ENCODE results near the gene HRCT1.
A peak's percentile ranks its signal among the peaks of the same experiment; 100 is the strongest.

DNA sequence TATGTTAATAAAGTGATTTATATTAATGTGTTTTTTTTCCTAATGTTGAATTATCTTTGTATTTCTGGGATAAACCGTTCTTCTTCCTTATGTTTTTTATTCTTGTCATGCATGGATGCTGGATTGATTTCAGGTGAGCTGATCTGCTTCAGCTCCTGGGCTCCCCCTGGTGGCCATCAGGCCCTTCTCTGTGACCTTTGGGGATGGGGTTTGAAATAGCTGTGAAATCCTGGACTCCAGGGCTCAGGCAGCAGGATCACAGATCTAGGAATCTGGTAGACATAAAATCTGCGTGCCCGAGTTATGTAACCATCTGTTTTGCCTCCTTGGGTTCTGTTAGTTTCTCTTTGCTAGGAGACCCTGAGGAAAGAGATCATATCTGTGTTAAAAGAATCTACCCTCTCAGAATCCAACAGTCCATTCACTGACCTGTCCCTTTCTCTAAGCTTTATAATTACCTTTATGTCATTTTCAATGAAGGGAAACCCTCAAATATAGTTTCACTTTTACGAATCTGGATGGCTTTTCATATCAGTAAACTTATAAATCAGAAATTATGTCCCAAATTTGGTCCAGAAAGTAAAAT is 23.6 kb upstream of the HRCT1 start:
- TF ChIP-seq, protein P1, sequence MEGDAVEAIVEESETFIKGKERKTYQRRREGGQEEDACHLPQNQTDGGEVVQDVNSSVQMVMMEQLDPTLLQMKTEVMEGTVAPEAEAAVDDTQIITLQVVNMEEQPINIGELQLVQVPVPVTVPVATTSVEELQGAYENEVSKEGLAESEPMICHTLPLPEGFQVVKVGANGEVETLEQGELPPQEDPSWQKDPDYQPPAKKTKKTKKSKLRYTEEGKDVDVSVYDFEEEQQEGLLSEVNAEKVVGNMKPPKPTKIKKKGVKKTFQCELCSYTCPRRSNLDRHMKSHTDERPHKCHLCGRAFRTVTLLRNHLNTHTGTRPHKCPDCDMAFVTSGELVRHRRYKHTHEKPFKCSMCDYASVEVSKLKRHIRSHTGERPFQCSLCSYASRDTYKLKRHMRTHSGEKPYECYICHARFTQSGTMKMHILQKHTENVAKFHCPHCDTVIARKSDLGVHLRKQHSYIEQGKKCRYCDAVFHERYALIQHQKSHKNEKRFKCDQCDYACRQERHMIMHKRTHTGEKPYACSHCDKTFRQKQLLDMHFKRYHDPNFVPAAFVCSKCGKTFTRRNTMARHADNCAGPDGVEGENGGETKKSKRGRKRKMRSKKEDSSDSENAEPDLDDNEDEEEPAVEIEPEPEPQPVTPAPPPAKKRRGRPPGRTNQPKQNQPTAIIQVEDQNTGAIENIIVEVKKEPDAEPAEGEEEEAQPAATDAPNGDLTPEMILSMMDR (IDR thresholded peaks at IDR 0.05), result peak; percentile 64 to 94 (median 86)
- no peak for TF ChIP-seq POLR2A (IDR thresholded peaks at IDR 0.05)
- TF ChIP-seq POLR2AphosphoS5 (IDR thresholded peaks at IDR 0.05), result no peak
- no peak for TF ChIP-seq EP300 (IDR thresholded peaks at IDR 0.05)

Measured in upper lobe of left lung (tissue), 4 donors.